ENCODE data around the gene PHB1.

Gene PHB1

GRCh38 chr17:49414622-49415350, at the start of gene PHB1:
Gene PHB1 (minus strand): TSS chr17:49414882. CDS start chr17:49413264, 1,618 bp downstream.
- peak; percentile 99 for DNase-seq

DNA sequence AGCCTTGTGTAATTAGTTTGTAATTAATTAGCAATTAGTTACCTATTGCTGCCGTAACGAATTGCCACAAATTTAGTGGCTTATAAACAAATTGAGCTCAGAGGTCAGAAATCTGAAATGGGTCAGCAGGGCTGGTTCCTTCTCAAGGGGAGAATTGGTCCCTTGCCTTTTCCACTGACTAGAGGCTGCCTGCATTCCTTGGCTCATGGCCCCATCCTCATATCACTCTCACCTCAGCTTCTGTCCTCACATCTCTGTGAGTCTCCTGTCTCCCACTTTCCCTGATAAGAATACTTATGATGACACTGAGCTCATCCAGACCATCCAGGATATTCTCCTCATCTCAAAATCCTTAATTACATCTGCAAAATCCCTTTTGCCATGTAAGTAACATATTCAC, 49.4 kb upstream of the PHB1 start:
- no peak for DNase-seq

GRCh38 chr17:49461580-49461979, 46.9 kb upstream of the PHB1 start:
- DNase-seq: no peak

GRCh38 chr17:49460401-49460800, 45.7 kb upstream of the PHB1 start:
- no peak for DNase-seq

GRCh38 chr17:49459401-49459984, 44.8 kb upstream of the PHB1 start:
- no peak for DNase-seq

DNA sequence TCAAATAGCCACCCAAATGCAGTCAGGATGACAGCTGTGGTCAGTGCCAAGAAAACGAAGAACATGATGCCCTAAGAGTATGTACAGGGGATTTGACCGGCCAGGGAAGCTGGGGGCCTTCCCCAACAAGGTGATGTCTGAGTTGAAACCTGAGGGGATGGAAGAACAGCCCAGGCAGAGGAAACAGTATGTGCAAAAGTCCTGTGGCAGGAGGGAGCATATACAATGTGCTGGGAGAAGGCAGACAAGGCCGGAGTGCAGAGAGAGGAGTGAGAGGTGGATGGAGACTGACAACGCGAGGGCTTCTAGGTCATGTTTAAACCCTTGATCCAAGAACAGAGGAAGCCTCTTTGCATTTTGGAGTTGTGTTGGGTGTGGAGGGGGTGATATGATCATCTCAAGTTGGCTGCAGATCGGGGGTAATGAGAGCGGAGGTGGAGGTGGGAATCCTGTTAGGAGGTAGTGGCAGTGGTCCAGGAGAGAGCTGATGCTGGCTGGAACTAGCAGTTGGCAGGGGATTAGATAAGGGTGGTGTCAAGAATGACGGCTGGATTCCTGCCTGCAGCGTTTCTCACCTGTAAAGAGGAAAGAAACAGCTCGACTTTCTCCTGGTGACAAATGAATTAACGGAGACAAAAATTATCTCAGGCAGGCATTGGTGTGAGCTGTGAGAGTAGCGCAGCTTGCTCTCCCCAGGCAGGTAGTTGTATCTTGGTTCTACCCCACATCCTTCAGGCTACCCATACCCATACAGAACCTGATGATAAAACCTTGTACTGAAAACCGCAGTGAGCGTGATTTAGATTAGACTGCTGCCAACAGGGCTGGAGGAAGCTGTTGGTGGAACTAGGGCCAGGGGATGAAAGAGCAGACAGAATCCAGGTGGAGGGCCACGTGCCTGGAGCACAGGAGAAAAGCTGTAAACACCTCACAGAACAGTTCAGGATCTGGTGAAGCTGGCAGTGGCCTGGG, 43.2 kb upstream of the PHB1 start:
- DNase-seq: no peak

DNA sequence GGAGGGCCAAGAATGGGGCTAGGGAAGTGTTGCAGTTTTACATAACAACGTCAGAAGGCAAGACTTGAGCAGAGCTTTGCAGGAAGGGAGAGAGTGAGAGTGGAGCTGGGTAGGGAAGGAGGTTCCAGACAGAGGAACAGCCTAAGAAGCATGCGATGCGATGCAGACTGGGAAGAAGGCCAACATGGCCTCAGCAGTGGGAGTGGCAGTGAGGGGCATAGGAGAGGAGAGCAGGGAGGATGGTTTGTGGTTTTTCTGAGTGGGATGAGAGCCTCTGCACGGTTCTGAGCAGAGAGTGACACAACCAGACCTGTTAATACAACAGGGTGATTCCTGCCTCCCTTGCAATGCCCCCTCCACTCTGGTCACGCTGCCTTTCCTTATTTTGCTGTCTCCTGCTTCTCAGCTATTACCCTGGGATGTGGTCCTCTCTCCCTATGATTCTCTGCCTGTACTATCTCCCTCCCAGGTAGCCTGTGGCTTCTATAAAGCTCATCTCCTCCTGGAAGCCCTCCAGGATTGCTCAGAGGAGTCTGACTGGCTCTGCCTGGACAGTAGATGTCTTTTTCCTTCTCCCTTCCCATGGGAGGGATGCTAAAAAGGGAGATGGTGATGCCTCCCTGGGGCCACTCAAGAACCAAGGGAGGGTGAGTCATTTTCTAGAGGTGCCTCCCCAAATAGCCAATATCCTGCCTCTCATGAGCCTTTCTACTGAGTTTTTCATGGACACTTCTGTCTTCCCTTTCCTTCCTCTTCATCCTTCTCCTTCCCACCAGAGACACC, 41.7 kb upstream of the PHB1 start:
- no peak for DNase-seq

- no peak for DNase-seq
Measured at GRCh38 chr17:49455272-49455861, 40.7 kb upstream of the PHB1 start.

DNA sequence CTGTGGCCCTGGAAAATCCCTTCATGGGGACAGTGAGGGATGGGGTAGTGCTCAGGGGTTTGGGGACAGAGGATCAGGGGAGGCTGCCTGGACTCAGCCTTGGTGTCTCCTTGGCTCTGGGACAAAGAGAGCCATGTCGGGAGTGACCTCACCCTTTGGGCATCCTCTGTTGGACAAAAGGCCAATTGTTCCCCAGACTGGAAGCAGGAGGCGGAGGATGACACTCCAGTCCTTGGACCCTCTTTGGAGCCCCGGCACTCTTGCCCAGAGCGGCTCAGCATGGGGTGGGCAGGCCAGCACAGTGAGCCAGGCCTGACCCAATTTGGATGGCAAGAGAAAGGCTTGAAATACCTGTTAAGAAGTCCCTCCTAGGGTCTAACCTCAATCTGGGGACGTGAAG, 39.4 kb upstream of the PHB1 start:
- DNase-seq: no peak

GRCh38 chr17:49452661-49453060, 38.0 kb upstream of the PHB1 start:
- DNase-seq: no peak

GRCh38 chr17:49452201-49452600, 37.5 kb upstream of the PHB1 start:
- DNase-seq: no peak

DNA sequence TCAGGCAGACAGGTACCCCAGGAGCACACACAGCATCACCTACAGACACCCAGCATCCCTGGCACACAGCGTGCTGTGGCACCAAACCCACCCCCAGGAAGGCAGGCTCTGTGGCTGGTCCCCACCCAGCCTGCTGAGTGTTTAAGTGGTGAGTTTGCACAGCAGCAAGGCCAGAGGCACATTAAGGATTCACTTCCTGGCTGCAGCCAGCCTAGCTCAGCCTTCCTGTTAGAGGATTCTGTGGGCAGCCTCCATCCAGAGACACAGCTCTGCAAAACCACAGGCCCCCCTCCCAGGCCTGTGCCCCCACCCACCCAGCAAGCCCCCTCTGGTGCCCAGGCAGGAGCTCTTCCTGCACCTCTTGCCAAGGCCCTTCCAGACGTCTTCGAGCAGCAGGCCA, 36.1 kb upstream of the PHB1 start:
- DNase-seq: no peak

DNA sequence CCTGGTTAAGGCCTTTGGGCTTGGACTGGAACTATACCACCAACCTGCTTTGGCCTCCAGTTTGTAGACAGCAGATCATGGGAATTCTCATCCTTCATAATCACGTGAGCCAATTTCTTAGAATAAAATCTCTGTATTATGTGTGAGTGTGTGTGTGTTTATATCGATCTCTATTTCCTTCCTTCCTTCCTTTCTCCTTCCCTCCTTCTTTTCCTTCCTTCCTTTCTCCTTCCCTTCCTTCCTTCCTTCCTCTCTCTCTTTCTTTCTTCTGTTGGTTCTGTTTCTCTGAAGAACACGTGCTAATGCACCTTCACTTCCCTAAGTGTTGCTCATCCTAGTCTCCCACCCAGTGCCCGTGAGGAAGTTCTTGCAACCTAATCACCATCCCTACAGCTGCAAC, 35.5 kb upstream of the PHB1 start:
- no peak for DNase-seq

DNA sequence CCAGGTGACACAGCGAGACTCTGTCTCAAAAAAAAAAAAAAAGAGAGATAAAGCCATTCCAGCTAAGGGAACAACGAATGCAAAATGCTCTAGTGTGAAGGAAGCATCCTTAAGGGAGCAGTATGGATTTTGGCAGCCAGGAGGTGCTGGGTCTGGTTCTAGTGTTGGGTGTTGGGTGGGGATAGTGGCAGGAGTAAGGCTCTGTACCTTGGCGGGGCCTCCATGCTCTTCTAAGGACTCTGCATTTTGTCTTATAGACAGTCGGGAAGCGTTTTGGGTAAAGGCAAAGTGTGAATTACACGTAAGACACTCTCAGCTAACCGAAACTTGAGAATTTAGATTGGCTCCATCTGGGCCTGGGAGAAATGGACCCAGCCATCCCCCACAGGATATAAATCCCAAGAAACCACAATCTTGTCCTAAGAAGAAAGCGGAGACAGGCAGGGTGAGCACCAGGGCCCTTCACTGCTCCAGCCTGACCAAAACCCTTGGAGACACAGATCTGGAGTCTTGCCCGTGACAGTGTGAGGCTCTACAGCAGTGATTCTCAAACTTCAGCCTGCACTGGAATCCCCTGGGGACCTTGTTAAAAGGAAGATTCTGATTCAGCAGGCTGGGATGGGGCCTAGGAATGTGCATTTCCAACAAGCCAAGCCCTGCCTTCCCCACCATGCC, 33.1 kb upstream of the PHB1 start:
- no peak for DNase-seq

DNA sequence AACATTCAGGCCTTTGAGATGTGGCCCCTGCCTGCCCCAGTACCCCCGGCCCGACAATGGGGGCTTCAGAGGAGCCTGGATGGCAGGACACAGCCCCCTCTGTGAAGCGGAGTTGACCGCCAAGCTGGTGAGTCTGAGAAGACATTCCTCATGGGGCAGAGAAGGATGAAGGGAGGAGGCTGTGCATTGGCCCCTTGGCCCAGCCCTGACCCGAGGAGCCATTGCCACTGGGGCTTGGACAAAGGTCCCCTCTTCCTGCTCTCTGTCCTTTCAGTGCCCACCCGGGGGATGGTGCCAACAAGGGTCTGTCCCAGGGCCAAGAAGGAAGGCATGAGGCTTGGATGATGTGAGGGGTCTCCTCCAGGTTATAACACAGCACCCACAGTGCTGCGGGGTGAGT, 30.9 kb upstream of the PHB1 start:
- no peak for DNase-seq

- no peak for DNase-seq
Measured at GRCh38 chr17:49444384-49444783, 29.7 kb upstream of the PHB1 start.

DNA sequence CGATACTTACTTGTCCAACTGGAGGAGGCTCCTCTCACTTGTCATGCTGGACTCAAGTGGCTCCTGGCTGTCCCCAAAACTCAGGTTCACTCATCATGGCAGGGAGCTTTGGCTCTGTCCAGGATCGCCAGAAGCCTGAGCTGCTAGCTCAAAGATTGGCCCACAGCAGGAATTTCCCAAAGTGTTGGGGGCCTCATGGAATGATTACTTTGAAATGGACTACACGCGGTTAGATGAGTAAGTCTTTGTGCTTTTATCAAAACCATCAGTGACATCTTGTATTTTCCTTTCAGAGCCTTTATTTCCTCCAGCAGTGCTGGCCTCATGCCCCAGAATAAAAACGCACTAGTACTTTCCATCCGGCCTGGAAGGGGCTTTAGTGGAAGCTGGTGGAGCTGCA, 29.2 kb upstream of the PHB1 start:
- DNase-seq: no peak

GRCh38 chr17:49442041-49442440, 27.4 kb upstream of the PHB1 start:
- DNase-seq: no peak

DNA sequence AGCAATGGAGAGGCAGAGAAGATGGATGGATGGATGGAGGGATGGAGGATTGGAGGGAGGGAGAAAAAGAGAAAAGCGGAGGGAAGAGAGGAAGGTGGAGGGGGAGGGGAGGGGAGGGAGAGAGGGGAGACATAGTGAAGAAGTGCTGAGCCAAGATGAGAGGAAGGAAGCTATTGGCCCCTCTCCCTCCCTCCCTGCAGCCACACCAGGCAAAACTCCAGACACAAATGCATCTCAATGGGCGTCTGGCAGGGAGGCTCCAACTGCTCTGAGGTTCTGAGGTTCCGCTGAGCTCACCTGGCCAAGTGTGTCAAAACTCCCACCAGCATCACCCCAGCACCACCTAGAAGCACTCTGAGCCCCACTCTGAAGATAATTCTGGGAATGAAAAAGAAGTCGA, 26.9 kb upstream of the PHB1 start:
- DNase-seq: no peak

DNA sequence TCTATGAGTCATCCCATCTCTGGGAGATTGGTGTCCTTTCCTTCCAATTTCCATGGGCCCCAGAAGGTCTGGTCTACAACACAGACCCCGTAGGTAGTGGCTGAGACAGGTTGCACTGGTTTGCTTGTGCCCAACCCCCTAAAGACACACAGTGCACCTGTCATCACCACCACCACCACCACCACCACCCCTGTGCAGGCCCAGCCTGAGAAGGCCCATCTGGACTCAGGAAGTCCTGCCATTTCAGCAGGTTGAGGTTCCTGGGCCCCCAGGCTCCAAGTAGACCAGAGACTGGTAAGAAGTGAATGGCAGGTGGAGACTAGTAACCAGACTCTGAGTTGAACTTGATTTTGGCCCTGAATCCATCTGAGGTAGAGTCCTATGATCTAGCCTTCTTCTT, 25.9 kb upstream of the PHB1 start:
- DNase-seq: no peak

- no peak for DNase-seq
Measured at GRCh38 chr17:49439673-49440571, 25.2 kb upstream of the PHB1 start.

All from NCI-H524 treated with DMSO at 0.1 percent for 48 hours (cell line).